ENCODE measurements around the gene SAMD14.

- TF ChIP-seq CTCF (conservative IDR thresholded peaks at IDR 0.05 in 1 of 2, IDR thresholded peaks at IDR 0.05 in 1 of 2; ENCODE audit: low read depth in 1 of 2, low read length in 2 of 2) (no peak), EZH2 (IDR thresholded peaks at IDR 0.05; ENCODE audit: low read length, missing control alignments) (no peak)
Measured at GRCh38 chr17:50174444-50174843, 44.5 kb upstream of the SAMD14 start.
